ENCODE data around the gene TCP10L.
"Not testable (repeated sequence)": the region's sequence is repeated elsewhere in the genome, so short reads cannot be mapped to it uniquely, and the experiment has no call there.

Gene TCP10L, protein sequence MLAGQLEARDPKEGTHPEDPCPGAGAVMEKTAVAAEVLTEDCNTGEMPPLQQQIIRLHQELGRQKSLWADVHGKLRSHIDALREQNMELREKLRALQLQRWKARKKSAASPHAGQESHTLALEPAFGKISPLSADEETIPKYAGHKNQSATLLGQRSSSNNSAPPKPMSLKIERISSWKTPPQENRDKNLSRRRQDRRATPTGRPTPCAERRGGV

DNA sequence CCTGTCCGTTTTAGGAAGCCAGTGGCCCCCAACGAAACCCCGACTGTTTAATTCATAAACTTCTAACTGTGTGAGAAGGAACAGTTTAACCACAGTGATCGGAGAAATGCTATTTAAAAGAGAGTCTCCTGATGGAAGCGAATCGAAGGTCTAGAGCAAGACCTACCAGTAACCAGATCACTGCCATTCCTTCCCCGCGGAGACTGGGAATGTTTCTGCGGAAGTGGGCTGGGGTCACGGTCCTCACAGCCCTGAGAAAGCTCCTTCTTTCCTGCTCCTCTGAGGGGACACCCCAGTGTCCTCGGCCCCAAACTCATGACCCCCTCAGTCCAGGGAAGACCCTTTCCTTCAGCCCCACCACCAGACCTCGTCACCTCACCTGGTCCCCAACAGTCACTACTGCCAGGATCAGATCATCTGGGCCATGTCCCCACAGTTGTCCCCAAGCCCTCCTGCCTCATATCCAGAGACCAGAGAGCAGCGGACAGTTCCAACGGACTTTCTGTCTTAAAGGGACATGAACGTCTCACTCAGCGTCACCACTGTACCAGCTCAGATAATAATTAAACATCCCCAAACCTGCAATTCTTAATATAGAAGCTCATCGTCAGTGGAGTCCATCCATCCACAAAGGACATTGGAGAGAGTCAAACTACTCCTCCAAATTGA is at the start of gene TCP10L:
TCP10L (minus strand) TSS at position 482 of the 669 bp plus-strand sequence. CDS start 1,219 bp downstream, outside the sequence.
- no peak for DNase-seq (ENCODE audit: low read depth in 1 of 2, low spot score in 1 of 2)

GRCh38 chr21:32626621-32627196 is 41.4 kb upstream of the TCP10L start:
- no peak for DNase-seq (ENCODE audit: low read depth in 1 of 2, low spot score in 1 of 2)

- not testable (repeated sequence) for DNase-seq (ENCODE audit: low read depth in 1 of 2, low spot score in 1 of 2)
Measured at GRCh38 chr21:32618218-32618617, 32.9 kb upstream of the TCP10L start.

DNA sequence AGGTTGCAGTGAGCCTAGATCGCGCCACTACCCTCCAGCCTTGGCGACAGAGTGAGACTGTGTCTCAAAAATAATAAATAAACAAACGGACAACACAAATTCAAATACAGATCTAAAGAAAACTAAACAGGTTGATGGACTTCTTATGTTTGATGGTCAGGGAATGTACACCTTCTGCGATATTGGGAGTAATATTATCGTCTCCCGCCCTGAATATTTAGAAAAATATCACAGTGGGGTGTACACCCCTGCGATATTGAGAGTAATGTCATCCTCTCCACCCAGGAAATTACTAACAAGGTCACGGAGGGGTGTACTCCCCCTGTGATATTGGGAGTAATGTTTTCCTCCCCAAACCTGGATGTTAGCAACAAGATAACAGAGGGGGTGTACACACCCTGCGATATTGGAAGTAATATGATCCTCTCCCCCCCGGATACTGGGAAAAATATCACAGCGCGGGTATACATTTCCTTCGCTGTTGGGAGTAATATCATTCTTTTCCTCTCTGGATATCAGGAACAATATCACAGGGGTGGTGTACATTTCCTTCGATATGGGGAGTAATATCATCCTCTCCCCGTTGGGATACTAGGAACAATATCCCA is 28.2 kb upstream of the TCP10L start:
- DNase-seq (ENCODE audit: low read depth in 1 of 2, low spot score in 1 of 2): no peak

GRCh38 chr21:32612999-32613337 is 27.6 kb upstream of the TCP10L start:
- DNase-seq (ENCODE audit: low read depth in 1 of 2, low spot score in 1 of 2): no peak

- peak; percentile 79 to 82 for DNase-seq (ENCODE audit: low read depth in 1 of 2, low spot score in 1 of 2)
Measured at GRCh38 chr21:32612075-32612998, 27.0 kb upstream of the TCP10L start, which contains the start of gene CFAP298. Gene CFAP298 (minus strand): TSS chr21:32612377. CDS start chr21:32612243, 134 bp downstream.

DNA sequence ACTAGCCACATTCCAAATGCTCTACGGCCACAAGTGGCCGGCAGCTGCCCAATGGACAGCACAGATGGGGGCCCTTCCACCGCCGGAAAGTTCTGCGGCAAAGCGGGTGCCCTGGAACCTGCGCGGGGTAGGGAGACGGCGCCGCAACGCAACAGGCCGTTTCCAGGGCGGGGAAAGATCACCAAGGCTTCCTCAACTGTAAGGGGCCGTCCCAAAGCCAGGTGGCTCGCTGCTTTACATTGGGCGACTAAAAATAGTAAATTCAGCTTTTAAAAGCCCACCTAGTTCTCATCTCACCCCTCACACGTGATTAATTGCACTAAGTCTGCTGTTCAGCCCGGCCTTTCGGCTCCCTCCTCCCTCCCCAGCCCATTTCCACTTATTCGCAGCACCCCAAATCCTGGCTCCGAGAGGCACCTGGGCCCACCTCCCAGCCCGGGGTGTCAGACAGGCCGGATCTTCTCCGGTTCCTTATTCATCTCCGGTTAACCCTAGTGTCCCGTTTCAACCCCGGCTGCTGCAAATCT is 26.2 kb upstream of the TCP10L start:
- DNase-seq (ENCODE audit: low read depth in 1 of 2, low spot score in 1 of 2): peak in 1 of 2 donors; percentile 16

GRCh38 chr21:32610940-32611339 is 25.6 kb upstream of the TCP10L start:
- DNase-seq (ENCODE audit: low read depth in 1 of 2, low spot score in 1 of 2): not testable (repeated sequence)

DNA sequence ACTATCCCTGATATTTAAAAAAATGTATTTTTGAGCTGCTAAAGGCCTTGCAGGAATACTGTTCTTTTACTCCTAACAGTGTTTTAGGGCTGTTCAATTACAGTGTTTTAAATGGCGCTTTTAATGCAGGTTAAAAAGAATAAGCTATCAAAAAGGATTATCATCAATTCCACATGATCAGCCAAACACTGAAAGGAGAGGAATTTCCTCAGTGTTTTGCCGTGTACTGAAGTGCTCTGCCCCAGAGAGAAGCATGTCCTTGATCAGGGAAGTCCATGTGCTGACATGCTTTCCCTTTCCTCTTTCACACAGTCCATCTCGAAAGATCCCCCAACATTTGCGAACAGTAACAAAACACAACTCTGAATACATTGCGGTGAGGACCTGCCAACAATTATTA is 23.5 kb upstream of the TCP10L start:
- DNase-seq (ENCODE audit: low read depth in 1 of 2, low spot score in 1 of 2): no peak

GRCh38 chr21:32605469-32605868 is 20.1 kb upstream of the TCP10L start:
- no peak for DNase-seq (ENCODE audit: low read depth in 1 of 2, low spot score in 1 of 2)

DNA sequence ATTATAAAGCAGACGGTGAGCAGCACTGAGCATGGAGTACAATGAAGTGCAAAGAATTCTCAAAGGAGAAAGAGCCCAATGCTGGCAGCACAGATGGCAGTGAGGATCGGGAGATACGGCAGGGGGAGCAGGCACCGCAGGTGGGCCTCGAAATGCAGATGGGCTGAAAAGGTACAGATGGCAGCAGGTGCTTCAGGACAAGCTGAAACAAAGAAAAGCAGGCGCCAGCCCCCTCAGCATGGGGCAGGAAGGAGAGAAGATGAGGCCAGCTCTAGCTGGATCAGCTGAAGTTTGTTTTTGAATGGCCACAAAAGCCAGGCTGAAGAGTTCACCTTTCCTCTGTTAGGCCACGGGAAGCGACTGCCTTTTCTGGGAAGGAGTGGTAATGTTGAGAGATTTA is 19.1 kb upstream of the TCP10L start:
- DNase-seq (ENCODE audit: low read depth in 1 of 2, low spot score in 1 of 2): no peak

DNA sequence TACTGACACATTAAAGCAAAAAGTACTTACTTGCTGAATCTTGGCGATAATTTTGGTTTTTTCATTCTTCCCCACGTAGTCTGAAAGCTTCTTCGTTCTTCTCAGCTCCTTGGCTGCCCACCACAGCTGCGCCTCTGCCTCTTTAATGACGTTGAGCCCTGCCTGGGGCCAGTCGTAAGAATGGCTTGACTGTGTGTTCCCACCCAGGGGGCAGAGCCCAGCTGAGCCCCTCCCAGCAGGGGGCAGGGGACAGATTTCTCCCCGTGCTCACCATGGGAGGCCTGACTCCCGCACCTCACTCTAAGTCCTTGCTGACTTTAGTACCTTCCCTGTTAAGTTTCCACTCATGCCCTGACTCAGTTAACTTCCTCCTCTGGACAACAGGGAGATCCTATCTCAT is 17.8 kb upstream of the TCP10L start:
- DNase-seq (ENCODE audit: low read depth in 1 of 2, low spot score in 1 of 2): no peak

- DNase-seq (ENCODE audit: low read depth in 1 of 2, low spot score in 1 of 2): no peak
Measured at GRCh38 chr21:32602099-32602498, 16.8 kb upstream of the TCP10L start.

DNA sequence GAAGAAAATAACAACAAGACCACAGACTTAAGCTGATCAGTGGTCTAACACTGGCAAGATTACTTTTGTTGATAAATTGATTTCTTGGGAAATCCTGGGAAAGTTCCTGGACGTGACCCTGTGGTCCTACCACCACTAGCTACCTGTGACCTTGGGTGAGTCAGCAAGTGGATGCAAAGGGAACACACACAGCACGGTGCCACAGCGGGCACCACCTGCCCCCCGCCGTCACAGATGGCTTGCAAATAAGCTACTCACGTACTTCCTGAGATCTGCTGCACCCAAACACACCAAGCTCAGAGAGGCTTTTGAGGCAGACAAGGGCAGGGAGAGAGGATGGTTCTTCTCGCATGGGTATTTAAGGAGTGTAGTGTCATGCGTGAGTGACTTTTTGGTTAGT is 14.2 kb upstream of the TCP10L start:
- DNase-seq (ENCODE audit: low read depth in 1 of 2, low spot score in 1 of 2): no peak

GRCh38 chr21:32599091-32599490 is 13.8 kb upstream of the TCP10L start:
- no peak for DNase-seq (ENCODE audit: low read depth in 1 of 2, low spot score in 1 of 2)

DNA sequence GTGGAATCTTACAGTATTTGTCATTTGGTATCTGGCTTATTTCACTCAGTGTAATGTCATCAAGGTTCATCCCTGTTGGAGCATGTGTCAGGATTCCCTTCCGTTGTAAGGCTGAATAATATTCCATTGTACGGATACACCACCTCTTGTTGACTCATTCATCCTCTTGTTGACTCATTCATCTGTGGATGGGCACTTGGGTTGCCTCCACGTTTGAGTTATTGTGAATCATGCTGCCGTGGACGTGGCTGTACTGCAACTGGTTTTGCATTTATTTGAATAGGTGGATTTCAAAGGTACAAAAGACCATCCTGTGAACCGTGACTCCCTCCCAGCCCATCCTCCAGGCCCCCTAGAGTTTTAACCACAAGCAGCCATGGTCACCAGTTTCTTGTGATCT is 11.9 kb upstream of the TCP10L start:
- DNase-seq (ENCODE audit: low read depth in 1 of 2, low spot score in 1 of 2): no peak

GRCh38 chr21:32595431-32595830 is 10.1 kb upstream of the TCP10L start:
- no peak for DNase-seq (ENCODE audit: low read depth in 1 of 2, low spot score in 1 of 2)

DNA sequence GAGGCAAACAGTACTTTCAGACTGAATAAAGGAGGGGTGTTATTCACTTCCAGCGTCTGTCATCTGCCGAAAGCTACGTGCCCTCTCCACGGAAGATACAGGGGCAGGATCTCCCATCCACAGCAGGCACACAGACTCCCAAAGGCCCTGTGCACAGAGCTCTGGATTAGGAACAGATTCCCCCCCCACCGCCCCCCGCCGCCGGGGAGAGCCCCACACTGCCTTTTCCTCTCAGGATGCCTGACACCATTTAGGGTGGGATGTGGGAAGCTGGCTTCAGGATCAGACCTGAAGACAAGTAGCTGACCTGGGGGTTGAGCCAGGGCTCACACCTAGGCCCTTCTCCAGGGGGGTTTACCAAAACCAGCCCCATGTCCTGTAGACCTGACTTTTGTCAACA is 8.4 kb upstream of the TCP10L start:
- DNase-seq (ENCODE audit: low read depth in 1 of 2, low spot score in 1 of 2): no peak

- no peak for DNase-seq (ENCODE audit: low read depth in 1 of 2, low spot score in 1 of 2)
Measured at GRCh38 chr21:32592929-32593502, 7.7 kb upstream of the TCP10L start.

DNA sequence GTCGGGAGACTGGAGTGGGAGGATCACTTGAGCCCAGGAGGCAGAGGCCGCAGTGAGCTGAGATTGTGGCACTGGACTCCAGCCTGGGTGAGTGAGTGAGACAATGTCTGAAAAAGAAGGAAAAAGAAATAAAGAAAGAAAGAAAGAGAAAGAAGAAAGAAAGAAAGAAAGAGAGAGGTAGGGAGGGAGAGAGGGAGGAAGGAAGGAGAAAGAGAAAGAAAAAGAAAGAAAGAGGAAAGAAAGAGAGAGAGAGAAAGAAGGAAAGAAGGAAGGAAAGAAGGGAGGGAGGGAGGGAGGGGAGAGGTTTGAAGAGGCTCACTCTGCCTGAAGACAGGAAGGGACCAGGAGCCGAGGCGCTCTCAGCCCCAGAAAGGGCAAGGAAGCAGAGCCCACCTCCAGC is 4.8 kb upstream of the TCP10L start:
- no peak for DNase-seq (ENCODE audit: low read depth in 1 of 2, low spot score in 1 of 2)

GRCh38 chr21:32587651-32588050 is 2.3 kb upstream of the TCP10L start:
- DNase-seq (ENCODE audit: low read depth in 1 of 2, low spot score in 1 of 2): no peak

Data from activated CD4-positive, alpha-beta T cell treated with anti-CD3 and anti-CD28 coated beads, Interleukin-2, amount 50 U/mL, for 24 hours (primary cell).